Measurements from ENCODE around the gene SLC30A4. TPM values are rescaled to one million over a fixed set of nuclear protein-coding genes. Genes with fewer than 3 reads are reported as not detected.

SLC30A4 gene
- total RNA-seq, 2 experiments from 2014 or later: 2.1 to 2.3 TPM

- CTCF ChIA-PET: no interaction called here
- Histone ChIP-seq H3K4me1 (ENCODE audit: insufficient read depth, low read length) (peaks cover 7% of the 10 kb centered on the region), H3K27ac (ENCODE audit: low read depth in 1 of 2, low read length in 2 of 2) (no peak overlapping the region), H3K27me3 (ENCODE audit: control insufficient read depth in 1 of 2, insufficient read depth in 2 of 2, low read length in 2 of 2) (no peaks in the 10 kb centered on the region), H3K4me3 (ENCODE audit: low read length) (no peak overlapping the region), H3K9me3 (ENCODE audit: control insufficient read depth in 1 of 2, insufficient read depth in 1 of 2, low read length in 2 of 2) (no peaks in the 10 kb centered on the region), H3K36me3 (ENCODE audit: insufficient read depth, low read length) (no peaks in the 10 kb centered on the region)
- H3K4me1 Mint-ChIP-seq (ENCODE audit: low read depth): peaks cover under 1% of the 10 kb centered on the region
- ATAC-seq (ENCODE audit: poor library complexity) (no peak), DNase-seq (no peak)
- intact Hi-C loops (cut with DNase I, micrococcal nuclease): loop anchor here in 1 of 2 experiments (10.0 kb wide), 1 partner anchor 58 kb away; the partner anchor contains the start of gene BLOC1S6
- peaks cover 4% of the 10 kb centered on the region for H3K36me3 Mint-ChIP-seq (ENCODE audit: low read depth)
- no peaks in the 10 kb centered on the region for H3K9me3 Mint-ChIP-seq
- H3K27ac Mint-ChIP-seq: no peak overlapping the region
- no peak overlapping the region for H3K4me3 Mint-ChIP-seq
- no peaks in the 10 kb centered on the region for H3K27me3 Mint-ChIP-seq
- POLR2A ChIA-PET: no interaction called here
- TF ChIP-seq CTCF (IDR thresholded peaks at IDR 0.05): no peak
Observed at GRCh38 chr15:45527086-45527485, 4.5 kb upstream of the SLC30A4 start.

GRCh38 chr15:45523166-45523460, 558 bp upstream of the SLC30A4 start:
- peaks cover 14% of the 10 kb centered on the region for H3K36me3 Mint-ChIP-seq (ENCODE audit: low read depth)
- H3K9me3 Mint-ChIP-seq: no peaks in the 10 kb centered on the region
- no peaks in the 10 kb centered on the region for H3K27me3 ChIP-seq (ENCODE audit: control insufficient read depth in 1 of 2, insufficient read depth in 2 of 2, low read length in 2 of 2)
- H3K4me1 ChIP-seq (ENCODE audit: insufficient read depth, low read length): peaks cover 19% of the 10 kb centered on the region
- H3K4me3 Mint-ChIP-seq: peak overlapping the region; percentile 89
- H3K27ac ChIP-seq (ENCODE audit: low read depth in 1 of 2, low read length in 2 of 2): no peak overlapping the region
- no peak for ATAC-seq (ENCODE audit: poor library complexity)
- H3K27ac Mint-ChIP-seq: peak overlapping the region; percentile 70
- peak overlapping the region; percentile 56 for H3K4me3 ChIP-seq (ENCODE audit: low read length)
- POLR2A ChIA-PET: interaction anchor here (1.0 kb wide), 1 partner anchor 64 kb away, joined by 3 read pairs; the partner anchor contains the start of gene BLOC1S6
- no peaks in the 10 kb centered on the region for H3K36me3 ChIP-seq (ENCODE audit: insufficient read depth, low read length)
- DNase-seq: peak in 1 of 14 experiments; percentile 7
- TF ChIP-seq CTCF (IDR thresholded peaks at IDR 0.05): no peak
- no peaks in the 10 kb centered on the region for H3K27me3 Mint-ChIP-seq
- H3K4me1 Mint-ChIP-seq (ENCODE audit: low read depth): peaks cover 18% of the 10 kb centered on the region
- no peaks in the 10 kb centered on the region for H3K9me3 ChIP-seq (ENCODE audit: control insufficient read depth in 1 of 2, insufficient read depth in 1 of 2, low read length in 2 of 2)
- intact Hi-C loops (cut with DNase I, micrococcal nuclease): loop anchor here (2.0 to 10.0 kb wide), 5 partner anchors 62 to 92 kb away; partner anchors contain the start of gene BLOC1S6 (in 2 of the 2)
- CTCF ChIA-PET: no interaction called here

GRCh38 chr15:45521596-45522327, 793 bp downstream of the SLC30A4 start:
- DNase-seq: peak in 4 of 14 experiments; percentile 7 to 34 (median 28)
- H3K27ac ChIP-seq (ENCODE audit: low read depth in 1 of 2, low read length in 2 of 2): no peak overlapping the region

More at GRCh38 chr15:45521596-45522327, 793 bp downstream of the SLC30A4 start:
- H3K27ac Mint-ChIP-seq: peak overlapping the region; percentile 73
- ATAC-seq (ENCODE audit: poor library complexity): peak; percentile 10
- POLR2A ChIA-PET: interaction anchor here (1.2 to 2.4 kb wide), 2 partner anchors 65 to 119 kb away, joined by 5 to 15 read pairs; partner anchors contain the start of gene BLOC1S6
- CTCF ChIA-PET: interaction anchor here (1.3 kb wide), 1 partner anchor 65 kb away, joined by 3 read pairs; the partner anchor contains the start of gene BLOC1S6
- no peak for TF ChIP-seq CTCF (IDR thresholded peaks at IDR 0.05)
- Histone ChIP-seq H3K9me3 (ENCODE audit: control insufficient read depth in 1 of 2, insufficient read depth in 1 of 2, low read length in 2 of 2) (no peaks in the 10 kb centered on the region), H3K4me3 (ENCODE audit: low read length) (peak overlapping the region; percentile 87), H3K27me3 (ENCODE audit: control insufficient read depth in 1 of 2, insufficient read depth in 2 of 2, low read length in 2 of 2) (no peaks in the 10 kb centered on the region), H3K36me3 (ENCODE audit: insufficient read depth, low read length) (no peaks in the 10 kb centered on the region), H3K4me1 (ENCODE audit: insufficient read depth, low read length) (peaks cover 19% of the 10 kb centered on the region)
- H3K36me3 Mint-ChIP-seq (ENCODE audit: low read depth): peaks cover 18% of the 10 kb centered on the region
- no peaks in the 10 kb centered on the region for H3K27me3 Mint-ChIP-seq
- H3K4me1 Mint-ChIP-seq (ENCODE audit: low read depth): peaks cover 18% of the 10 kb centered on the region
- intact Hi-C loops (cut with DNase I, micrococcal nuclease): loop anchor here (2.0 to 10.0 kb wide), 5 partner anchors 63 to 93 kb away; partner anchors contain the start of gene BLOC1S6 (in 2 of the 2)
- H3K4me3 Mint-ChIP-seq: peak overlapping the region; percentile 97
- H3K9me3 Mint-ChIP-seq: no peaks in the 10 kb centered on the region
